Natural killer cell treated with Interleukin-12 subunit alpha and Interleukin-12 subunit beta and Interleukin-15 and Interleukin-18, amount 100 ng/mL, for 72 hours (primary cell): ENCODE results near the gene MRPL39. TPM values are rescaled to one million over a fixed set of nuclear protein-coding genes. Genes with fewer than 3 reads are reported as not detected.

ENCODE experiments used
- ATAC-seq, 2 donors: fragments of 150-1000 bp; cut with Tn5 transposase in 1 of 2; sonication (Bioruptor Pico), chemical (Tn5 transposase) in 1 of 2; 2 replicates each; pipeline ENCODE4 v1.10.0; 2021
- DNase-seq: peaks from one replicate; pipeline ENCODE4 v3.0.0; 2022; ENCODE audit warnings: low spot score
- H3K27ac Mint-ChIP-seq, 2 donors: 1 replicate in 1 of 2; 2 replicates in 1 of 2; pipeline ENCODE4 v1.8.0; 2022; ENCODE audit warnings: mixed read lengths in 2 of 2, mild to moderate bottlenecking in 1 of 2, moderate library complexity in 1 of 2
- H3K27me3 Mint-ChIP-seq, 2 donors: 1 replicate in 1 of 2; 2 replicates in 1 of 2; pipeline ENCODE4 v1.8.0; 2022; ENCODE audit warnings: mixed read lengths in 2 of 2
- H3K36me3 Mint-ChIP-seq: one replicate; pipeline ENCODE4 v1.8.0; 2022; ENCODE audit warnings: mixed read lengths
- H3K4me1 Mint-ChIP-seq, 2 donors: 1 replicate in 1 of 2; 2 replicates in 1 of 2; pipeline ENCODE4 v1.8.0; 2022; ENCODE audit warnings: low read depth in 2 of 2, mixed read lengths in 2 of 2, mild to moderate bottlenecking in 1 of 2
- H3K4me3 Mint-ChIP-seq: one replicate; pipeline ENCODE4 v1.8.0; 2022; ENCODE audit warnings: mixed read lengths
- H3K9me3 Mint-ChIP-seq: 2 replicates; pipeline ENCODE4 v1.8.0; 2022; ENCODE audit warnings: mixed read lengths
- total RNA-seq, 2 donors: library from RNA; stranded (reverse); gene quantifications; one replicate each; pipeline ENCODE4 v1.2.3, GENCODE V29; 2022

Gene MRPL39
- total RNA-seq, 2 donors from 2014 or later = 40.6 to 46.1 TPM

DNA sequence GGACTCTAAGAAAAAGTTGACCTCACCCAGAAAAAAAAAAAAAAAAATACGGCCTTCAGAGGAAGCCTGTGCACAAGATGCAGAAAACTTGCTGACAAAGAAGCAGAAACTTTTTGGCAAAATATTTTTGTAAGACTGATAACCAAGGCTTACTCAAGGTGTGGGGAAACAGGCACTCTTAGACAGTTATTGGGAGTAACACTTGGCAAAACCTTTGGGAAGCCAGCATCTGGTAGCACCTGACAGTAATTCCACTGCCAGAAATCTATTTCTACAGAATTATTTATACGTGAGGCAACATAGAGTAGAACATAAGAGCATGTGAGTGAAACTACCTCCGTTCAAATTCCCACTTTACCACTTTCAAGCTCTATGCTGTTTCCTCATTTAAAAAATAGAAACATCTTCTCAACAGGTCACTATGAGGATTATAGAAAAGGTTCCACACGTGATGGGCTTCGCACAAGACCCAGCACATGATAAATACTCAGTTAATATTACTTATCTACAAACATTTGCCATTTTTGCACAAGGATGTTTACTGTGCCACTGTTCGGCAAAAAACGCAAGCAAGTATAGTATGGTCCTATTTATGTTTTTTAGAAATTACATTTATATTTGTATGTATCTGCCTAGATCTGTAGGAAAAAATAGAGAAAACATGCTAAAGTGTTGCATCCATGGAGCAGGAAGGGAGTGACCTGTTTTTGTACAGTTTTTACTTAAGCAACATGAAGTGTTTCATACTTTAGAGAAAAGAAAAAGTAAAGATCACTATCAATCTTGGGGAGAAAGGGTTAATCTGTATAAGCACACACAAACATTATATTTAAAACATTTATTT is 22.2 kb downstream of the MRPL39 start:
- no peaks in the 10 kb centered on the region for H3K27me3 Mint-ChIP-seq
- no peaks in the 10 kb centered on the region for H3K9me3 Mint-ChIP-seq
- ATAC-seq = no peak
- peak overlapping the region in 1 of 2 donors; percentile 55 for H3K27ac Mint-ChIP-seq
- H3K4me1 Mint-ChIP-seq = peaks cover 20 to 23% of the 10 kb centered on the region in 2 donors
- no peak for DNase-seq
- H3K4me3 Mint-ChIP-seq = no peak overlapping the region
- H3K36me3 Mint-ChIP-seq = peaks cover 36% of the 10 kb centered on the region

DNA sequence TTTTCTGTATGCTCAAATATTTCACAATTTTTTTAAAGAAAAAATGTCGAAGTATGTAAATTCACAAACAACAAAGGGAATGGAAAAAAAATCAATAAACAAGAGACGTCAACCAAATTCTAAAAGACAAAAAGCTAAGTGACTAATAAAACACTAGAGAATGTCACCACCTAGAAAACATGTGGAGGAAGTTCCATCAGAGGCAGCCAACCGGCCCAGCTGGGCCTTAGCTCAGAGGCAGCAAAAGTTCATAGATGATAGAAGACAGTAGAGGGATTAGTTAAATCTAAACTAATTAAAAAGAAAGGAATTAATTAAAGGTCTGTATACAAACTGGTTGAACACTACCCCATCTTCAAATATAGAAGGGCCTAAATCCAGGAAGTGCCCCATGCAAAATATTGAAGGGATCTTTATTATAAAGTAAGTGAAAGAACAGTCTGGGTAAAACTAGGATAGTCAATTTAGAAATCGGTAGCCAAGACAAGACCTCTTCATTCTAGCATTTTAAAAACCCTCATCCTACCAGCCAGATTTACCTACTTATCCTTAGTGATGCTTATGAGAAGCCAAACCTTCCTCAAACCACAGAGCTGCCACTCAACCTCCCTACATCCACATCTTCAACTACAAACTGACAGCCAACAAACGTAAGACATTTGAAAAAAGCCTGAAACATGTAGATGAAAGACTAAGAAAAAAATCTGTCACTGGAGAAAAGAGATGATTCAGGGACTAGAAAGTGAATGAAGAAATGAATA is 23.7 kb downstream of the MRPL39 start:
- Mint-ChIP-seq H3K36me3 (peaks cover 22% of the 10 kb centered on the region), H3K9me3 (no peaks in the 10 kb centered on the region), H3K4me3 (no peak overlapping the region), H3K4me1 (peaks cover 19 to 25% of the 10 kb centered on the region in 2 donors), H3K27ac (peak overlapping the region; percentile 55 to 69), H3K27me3 (no peaks in the 10 kb centered on the region)
- no peak for ATAC-seq
- DNase-seq = no peak

DNA sequence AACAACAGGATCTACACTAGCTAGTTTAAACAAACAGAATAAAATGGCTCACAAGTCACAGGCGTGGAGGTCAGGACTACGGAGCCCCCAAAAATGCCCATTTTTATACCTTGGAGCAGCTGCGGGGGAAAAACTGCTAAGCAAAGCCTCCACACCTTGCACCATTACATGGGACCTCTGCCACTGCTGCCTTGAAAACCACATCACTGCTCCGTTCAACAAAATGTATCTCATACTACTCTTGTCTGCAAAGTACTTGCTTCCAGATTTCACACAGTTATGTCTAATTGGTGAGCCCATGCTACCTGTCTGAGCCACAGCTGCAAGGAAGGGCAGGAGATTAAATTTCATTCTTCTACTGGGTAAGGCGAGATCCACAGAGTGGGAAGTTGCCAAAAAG is 24.4 kb downstream of the MRPL39 start:
- DNase-seq (no peak), ATAC-seq (no peak)
- H3K27me3 Mint-ChIP-seq = no peaks in the 10 kb centered on the region
- H3K9me3 Mint-ChIP-seq = no peaks in the 10 kb centered on the region
- H3K4me3 Mint-ChIP-seq = no peak overlapping the region
- peak overlapping the region; percentile 55 to 69 for H3K27ac Mint-ChIP-seq
- peaks cover 25 to 31% of the 10 kb centered on the region in 2 donors for H3K4me1 Mint-ChIP-seq
- H3K36me3 Mint-ChIP-seq = peaks cover 22% of the 10 kb centered on the region

DNA sequence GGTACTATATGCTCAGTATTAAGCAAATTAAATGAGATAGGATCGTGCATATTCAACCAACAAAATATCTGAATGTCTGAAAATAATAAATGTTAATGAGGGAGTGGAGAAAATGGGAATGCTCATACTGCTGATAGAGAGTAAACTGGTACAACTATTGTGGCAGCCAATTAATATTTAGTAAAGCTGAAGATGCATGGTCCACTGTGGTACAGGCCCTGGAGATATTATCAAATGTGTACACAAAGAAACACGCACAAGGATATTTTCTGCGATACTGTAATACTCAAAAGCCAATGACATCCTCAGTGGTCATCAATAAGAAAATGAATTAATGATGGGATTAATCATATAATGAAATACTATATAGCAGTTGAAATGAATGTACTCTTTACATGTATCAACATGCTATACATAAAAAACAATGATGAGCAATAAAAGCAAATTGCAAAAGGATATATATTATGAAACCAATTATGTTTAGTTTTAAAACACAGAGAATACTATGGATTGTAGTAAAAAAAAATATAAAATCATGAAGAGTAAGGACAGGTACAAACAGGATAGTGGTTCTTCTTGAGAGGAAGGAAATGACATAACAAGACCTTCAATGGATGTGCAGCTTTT is 25.0 kb downstream of the MRPL39 start:
- H3K9me3 Mint-ChIP-seq = no peaks in the 10 kb centered on the region
- peaks cover 21% of the 10 kb centered on the region for H3K36me3 Mint-ChIP-seq
- no peak for ATAC-seq
- peak overlapping the region in 1 of 2 donors; percentile 55 for H3K27ac Mint-ChIP-seq
- H3K27me3 Mint-ChIP-seq = no peaks in the 10 kb centered on the region
- no peak overlapping the region for H3K4me3 Mint-ChIP-seq
- DNase-seq = no peak
- peaks cover 28 to 36% of the 10 kb centered on the region in 2 donors for H3K4me1 Mint-ChIP-seq

DNA sequence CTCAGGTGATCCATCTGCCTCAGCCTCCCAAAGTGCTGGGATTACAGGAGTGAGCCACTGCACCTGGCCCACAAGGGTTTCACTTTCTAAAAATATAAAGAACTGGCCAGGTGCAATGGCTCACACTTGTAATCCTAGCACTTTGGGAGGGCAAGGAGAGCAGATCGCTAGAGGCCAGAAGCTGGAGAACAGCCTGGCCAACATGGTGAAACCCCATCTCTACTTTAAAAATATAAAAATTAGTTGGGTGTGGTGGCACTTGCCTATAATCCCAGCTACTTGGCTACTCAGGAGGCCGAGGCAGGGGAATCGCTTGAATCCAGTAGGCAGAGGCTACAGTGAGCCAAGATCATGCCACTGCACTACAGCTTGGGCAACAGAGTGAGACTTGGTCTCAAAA is 25.7 kb downstream of the MRPL39 start:
- Mint-ChIP-seq H3K36me3 (peaks cover 19% of the 10 kb centered on the region), H3K4me1 (peaks cover 28 to 34% of the 10 kb centered on the region in 2 donors)
- DNase-seq = no peak

DNA sequence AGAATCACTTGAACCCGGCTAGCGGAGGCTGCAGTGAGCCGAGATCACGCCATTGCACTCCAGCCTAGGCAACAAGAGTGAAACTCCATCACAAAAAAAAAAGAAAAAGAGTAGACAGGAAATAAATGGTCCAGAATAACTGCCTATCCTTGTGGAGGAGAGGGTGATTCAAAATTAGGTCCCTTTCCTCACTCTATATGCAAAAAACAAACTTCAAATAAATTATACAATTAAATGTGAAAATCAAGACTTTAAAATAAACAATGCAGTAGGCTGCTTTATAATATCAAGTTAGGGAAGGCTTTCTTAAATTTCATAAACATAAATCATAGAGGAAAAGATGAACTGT is 26.4 kb downstream of the MRPL39 start:
- Mint-ChIP-seq H3K9me3 (no peaks in the 10 kb centered on the region), H3K4me3 (no peak overlapping the region), H3K4me1 (peaks cover 29 to 35% of the 10 kb centered on the region in 2 donors), H3K36me3 (peaks cover 21% of the 10 kb centered on the region), H3K27ac (peak overlapping the region; percentile 83 to 87), H3K27me3 (no peaks in the 10 kb centered on the region)
- no peak for ATAC-seq
- no peak for DNase-seq

More for the DNA sequence above, 25.7 kb downstream of the MRPL39 start:
- Mint-ChIP-seq H3K27ac (no peak overlapping the region), H3K9me3 (no peaks in the 10 kb centered on the region), H3K4me3 (no peak overlapping the region), H3K27me3 (no peaks in the 10 kb centered on the region)
- no peak for ATAC-seq

DNA sequence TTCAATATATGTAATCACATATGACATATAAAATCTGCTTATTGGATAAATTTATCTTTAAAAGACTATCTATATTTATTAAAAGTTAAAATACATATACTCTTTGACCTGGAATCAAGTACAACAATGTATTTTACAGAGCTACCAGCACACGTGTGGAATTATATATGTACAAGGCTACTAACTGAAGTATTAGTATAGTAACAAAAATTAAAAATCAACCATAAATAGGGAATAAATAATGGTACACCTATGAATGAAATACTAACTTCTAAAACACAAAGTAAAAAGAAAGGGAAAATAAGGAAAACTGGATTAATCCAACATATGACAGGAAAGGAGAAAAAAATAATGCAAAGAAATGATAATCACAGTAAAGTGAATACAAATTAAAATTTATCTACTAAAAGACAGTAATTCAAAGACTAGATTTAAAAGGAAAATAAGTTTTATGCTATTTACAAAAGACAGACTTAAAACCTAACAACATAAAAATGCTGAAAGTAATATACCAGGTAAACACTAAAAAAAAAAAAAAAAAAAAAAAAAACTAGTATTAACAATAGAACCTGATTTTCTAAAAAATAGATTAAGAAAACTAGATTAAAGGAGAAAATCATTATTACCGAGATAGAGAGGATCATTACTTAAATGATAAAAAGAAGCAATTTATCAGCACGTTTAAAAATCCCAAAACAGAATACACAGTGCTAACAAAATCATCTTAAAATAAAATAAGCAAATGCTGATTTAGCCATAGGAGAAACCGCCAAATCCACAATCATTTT is 27.9 kb downstream of the MRPL39 start:
- Mint-ChIP-seq H3K4me1 (peaks cover 36 to 42% of the 10 kb centered on the region in 2 donors), H3K4me3 (peak overlapping the region; percentile 19), H3K9me3 (no peaks in the 10 kb centered on the region)

DNA sequence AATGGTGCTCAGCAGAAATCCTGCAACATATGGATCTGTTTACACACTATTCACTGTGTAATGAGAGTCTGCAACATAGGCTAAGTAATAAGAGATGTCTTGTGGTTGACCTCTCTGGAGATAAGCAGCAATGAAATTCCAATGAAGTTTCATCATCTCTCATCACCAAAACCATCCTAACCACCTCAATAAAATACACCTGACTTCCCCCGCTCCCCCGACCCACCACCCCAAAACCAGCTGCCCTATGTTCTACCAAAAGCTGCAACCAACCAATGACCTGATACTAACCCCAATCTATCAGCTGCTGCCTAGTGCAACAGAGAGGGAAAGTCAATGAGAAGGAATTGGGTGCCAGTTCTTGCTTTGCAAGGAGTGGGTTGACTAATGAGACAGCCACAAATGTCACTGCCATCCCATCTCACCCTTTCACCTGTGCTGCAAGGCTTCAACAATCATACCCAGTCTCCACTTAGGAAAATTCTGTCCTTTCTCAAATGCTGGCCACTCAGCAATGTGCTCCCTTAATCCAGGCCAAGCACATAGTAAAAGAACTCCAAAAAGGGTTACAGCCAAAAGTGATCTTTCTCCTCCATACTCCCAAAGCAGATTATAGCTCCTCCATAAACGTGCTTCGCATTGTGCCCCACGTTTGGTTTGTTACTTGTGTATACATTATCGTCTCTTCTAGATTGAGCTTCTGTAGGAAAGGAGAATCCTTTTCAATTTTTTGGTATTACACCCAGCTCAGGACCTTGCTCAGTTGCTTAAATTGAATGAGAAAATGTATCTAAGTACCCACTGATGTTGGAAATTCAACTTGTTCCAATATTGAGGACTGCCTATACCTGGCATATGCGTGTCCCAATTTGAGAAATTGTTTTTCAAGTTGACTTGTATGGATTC is 29.0 kb downstream of the MRPL39 start:
- H3K27ac Mint-ChIP-seq = peak overlapping the region; percentile 87 to 94
- peak overlapping the region; percentile 5 for H3K4me3 Mint-ChIP-seq
- no peaks in the 10 kb centered on the region for H3K27me3 Mint-ChIP-seq
- DNase-seq = no peak
- peaks cover 41 to 44% of the 10 kb centered on the region in 2 donors for H3K4me1 Mint-ChIP-seq
- H3K36me3 Mint-ChIP-seq = peaks cover 26% of the 10 kb centered on the region
- peak; percentile 43 to 65 for ATAC-seq
- H3K9me3 Mint-ChIP-seq = no peaks in the 10 kb centered on the region

More for the DNA sequence above, 27.9 kb downstream of the MRPL39 start:
- Mint-ChIP-seq H3K36me3 (peaks cover 25% of the 10 kb centered on the region), H3K27me3 (no peaks in the 10 kb centered on the region), H3K27ac (peak overlapping the region; percentile 83 to 87)
- no peak for ATAC-seq
- DNase-seq = no peak

DNA sequence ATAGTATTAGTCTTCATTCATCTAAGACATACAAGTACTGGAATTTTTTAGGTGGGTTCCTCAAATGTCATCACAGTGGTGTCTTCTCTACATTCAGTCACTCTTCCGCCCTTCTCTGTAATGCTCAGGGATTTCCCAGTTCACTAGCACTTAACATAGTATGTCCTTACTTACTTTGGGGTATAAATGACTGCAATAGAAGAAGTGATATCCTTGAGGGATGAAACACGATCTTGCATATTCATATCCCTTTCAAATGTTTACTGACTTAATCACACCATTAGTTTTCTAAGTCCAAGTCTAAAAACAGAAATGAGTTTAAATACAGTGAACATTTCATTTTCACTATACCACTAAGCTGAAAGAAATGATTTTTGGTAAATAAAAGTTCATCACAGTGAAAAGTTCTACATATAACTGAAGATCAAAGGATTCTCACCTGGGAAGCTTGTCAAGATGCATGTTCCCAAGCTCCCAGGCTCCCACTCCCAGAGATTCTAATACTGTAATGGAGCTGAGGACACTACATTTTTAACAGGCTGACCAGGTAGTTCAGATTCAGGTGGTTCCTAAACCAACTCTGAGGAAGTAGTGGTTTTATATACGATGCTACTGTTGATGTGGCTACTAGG is 29.7 kb downstream of the MRPL39 start:
- Mint-ChIP-seq H3K27me3 (no peaks in the 10 kb centered on the region), H3K36me3 (peaks cover 32% of the 10 kb centered on the region), H3K9me3 (no peaks in the 10 kb centered on the region), H3K27ac (peak overlapping the region; percentile 87 to 94), H3K4me3 (peak overlapping the region; percentile 42), H3K4me1 (peaks cover 44 to 52% of the 10 kb centered on the region in 2 donors)
- ATAC-seq = peak in 1 of 2 donors; percentile 21
- no peak for DNase-seq

DNA sequence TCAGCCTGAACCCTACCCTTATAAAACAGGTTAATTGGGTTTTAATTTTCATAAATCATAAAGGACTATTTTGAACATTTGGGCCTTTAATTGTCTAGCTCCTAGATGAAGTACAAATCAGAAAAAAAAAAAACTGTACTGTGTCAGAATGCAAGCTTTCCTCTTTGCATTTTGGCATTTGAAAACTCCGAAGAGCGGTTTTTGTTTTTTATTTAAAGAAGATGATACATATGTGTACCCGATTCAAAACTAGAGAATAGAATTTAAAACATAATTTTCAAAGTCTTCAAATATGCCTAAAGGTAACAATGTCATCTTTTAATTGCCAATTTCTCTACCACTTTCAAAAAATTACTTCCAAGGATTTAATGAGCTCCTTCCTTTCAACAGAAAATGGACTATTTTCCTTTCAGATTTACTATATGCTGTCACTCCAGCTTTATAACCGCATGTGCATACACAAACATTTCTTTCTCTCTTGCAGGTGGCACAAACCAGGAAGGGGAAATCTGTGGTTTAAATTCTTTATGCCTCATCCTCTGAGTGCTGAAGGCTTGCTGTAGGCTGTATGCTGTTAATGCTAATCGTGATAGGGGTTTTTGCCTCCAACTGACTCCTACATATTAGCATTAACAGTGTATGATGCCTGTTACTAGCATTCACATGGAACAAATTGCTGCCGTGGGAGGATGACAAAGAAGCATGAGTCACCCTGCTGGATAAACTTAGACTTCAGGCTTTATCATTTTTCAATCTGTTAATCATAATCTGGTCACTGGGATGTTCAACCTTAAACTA is 33.7 kb downstream of the MRPL39 start:
- H3K4me1 Mint-ChIP-seq = peaks cover 54 to 70% of the 10 kb centered on the region in 2 donors
- ATAC-seq (peak; percentile 39 to 71), DNase-seq (peak; percentile 71)
- no peaks in the 10 kb centered on the region for H3K27me3 Mint-ChIP-seq
- peak overlapping the region; percentile 87 to 94 for H3K27ac Mint-ChIP-seq
- peak overlapping the region; percentile 74 for H3K4me3 Mint-ChIP-seq
- peaks cover 59% of the 10 kb centered on the region for H3K36me3 Mint-ChIP-seq
- no peaks in the 10 kb centered on the region for H3K9me3 Mint-ChIP-seq

DNA sequence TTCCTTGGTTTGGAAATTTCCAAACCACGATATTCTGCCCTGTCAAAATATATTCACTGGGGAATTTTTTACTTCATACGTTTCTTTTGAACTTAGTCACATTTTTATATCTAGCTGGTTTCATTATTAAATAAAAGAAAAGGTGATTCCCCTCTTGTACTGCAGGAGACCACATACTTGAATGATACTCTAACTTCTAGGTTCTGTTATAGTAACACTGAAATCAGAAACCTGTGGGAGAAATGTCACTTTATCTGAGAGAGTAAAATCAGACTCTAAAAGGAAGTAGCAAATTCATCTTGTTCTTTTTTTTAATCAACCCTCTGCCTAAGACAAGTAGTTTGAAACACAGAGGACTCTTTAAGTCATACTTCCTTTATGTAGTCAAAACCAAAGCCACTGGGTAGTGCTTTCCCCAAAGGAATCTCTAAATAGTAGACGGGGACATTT is 34.4 kb downstream of the MRPL39 start:
- Mint-ChIP-seq H3K27ac (peak overlapping the region; percentile 87 to 94), H3K9me3 (no peaks in the 10 kb centered on the region), H3K27me3 (no peaks in the 10 kb centered on the region), H3K36me3 (peaks cover 65% of the 10 kb centered on the region), H3K4me3 (peak overlapping the region; percentile 74), H3K4me1 (peaks cover 54 to 70% of the 10 kb centered on the region in 2 donors)
- no peak for DNase-seq
- ATAC-seq = peak; percentile 78 to 86
